Stimulated activated CD4-positive, alpha-beta T cell treated with anti-CD3 and anti-CD28 coated beads, Interleukin-4, amount 100 ng/mL, for 4 hours (primary cell): ENCODE measurements around the gene CHST15.
"Not testable (repeated sequence)": the region's sequence is repeated elsewhere in the genome, so short reads cannot be mapped to it uniquely, and the experiment has no call there.

Experiments used
- DNase-seq, 2 experiments: peaks; one replicate each; pipeline ENCODE4 v3.0.0-alpha.2; 2020

The CHST15 gene

GRCh38 chr10:124042656-124043309, 50.6 kb downstream of the CHST15 start:
- DNase-seq: no peak

GRCh38 chr10:124041675-124042445, 51.5 kb downstream of the CHST15 start:
- DNase-seq: no peak

- DNase-seq: no peak
Observed at GRCh38 chr10:124040451-124041188, 52.8 kb downstream of the CHST15 start.

GRCh38 chr10:124039483-124040013, 53.9 kb downstream of the CHST15 start:
- no peak for DNase-seq

GRCh38 chr10:124037784-124038183, 55.6 kb downstream of the CHST15 start:
- DNase-seq: no peak

GRCh38 chr10:124037286-124037685, 56.1 kb downstream of the CHST15 start:
- DNase-seq: no peak

GRCh38 chr10:124036746-124037145, 56.7 kb downstream of the CHST15 start:
- DNase-seq: no peak

- no peak for DNase-seq
Observed at GRCh38 chr10:124035928-124036558, 57.4 kb downstream of the CHST15 start.

GRCh38 chr10:124035306-124035927, 58.0 kb downstream of the CHST15 start:
- DNase-seq: no peak

- DNase-seq: not testable (repeated sequence)
Observed at GRCh38 chr10:124034576-124035305, 58.7 kb downstream of the CHST15 start.

GRCh38 chr10:124033887-124034218, 59.5 kb downstream of the CHST15 start:
- no peak for DNase-seq

- DNase-seq: no peak
Observed at GRCh38 chr10:124032971-124033886, 60.2 kb downstream of the CHST15 start.

GRCh38 chr10:124032087-124032935, 61.1 kb downstream of the CHST15 start:
- DNase-seq: no peak

- DNase-seq: no peak
Observed at GRCh38 chr10:124030492-124031110, 62.8 kb downstream of the CHST15 start.

GRCh38 chr10:124030061-124030460, 63.3 kb downstream of the CHST15 start:
- DNase-seq: no peak

- no peak for DNase-seq
Observed at GRCh38 chr10:124029559-124029958, 63.8 kb downstream of the CHST15 start.

- no peak for DNase-seq
Observed at GRCh38 chr10:124028700-124029480, 64.5 kb downstream of the CHST15 start.

GRCh38 chr10:124027651-124028050, 65.7 kb downstream of the CHST15 start:
- no peak for DNase-seq
